Measurements from ENCODE around the gene TMEM259. TPM values are rescaled to one million over a fixed set of nuclear protein-coding genes. Genes with fewer than 3 reads are reported as not detected.

The TMEM259 gene
- total and polyA plus RNA-seq, 2 of the 8 experiments (the other 6 are each of a cell fraction or from before 2014, with no cell fraction given): 140 to 243 TPM

DNA sequence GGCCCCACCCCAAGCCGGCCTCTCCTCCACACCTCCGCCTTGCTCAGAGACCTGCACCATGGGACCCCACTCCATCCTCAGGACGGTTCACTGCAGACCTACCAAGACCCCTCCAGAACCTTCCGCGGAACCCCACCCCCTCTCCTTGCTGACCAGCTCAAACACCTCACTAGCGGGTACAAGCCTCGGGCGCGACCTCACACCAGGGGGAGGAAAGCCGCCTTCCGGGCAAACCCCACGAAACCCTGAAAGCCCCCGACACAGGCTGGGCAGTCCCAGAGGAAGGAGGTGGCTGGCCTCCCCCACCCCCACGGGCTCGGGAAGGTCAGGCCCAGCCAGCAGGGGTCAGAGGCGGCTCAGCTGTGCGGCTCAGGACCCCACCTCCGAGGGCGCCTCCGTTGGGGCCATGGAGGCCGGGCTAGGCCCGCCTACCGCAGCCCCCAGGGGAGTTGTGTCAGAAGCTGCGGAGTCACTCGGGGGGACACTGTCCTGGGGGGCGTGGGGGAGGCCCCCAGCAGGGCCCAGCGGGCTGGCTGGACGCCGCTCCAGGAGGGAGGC, 10.9 kb downstream of the TMEM259 start:
- H3K56ac ChIP-seq (replicated peaks; ENCODE audit: insufficient read length, low read depth, low read length): no peak overlapping the region
- H3K23me2 ChIP-seq (ENCODE audit: low read depth, low read length): no peaks in the 10 kb centered on the region
- no peak overlapping the region for H3K9ac ChIP-seq (replicated peaks in 1 of 4; ENCODE audit: extremely low read depth in 1 of 4, low read depth in 3 of 4, low read length in 3 of 4)
- H4K5ac ChIP-seq (ENCODE audit: insufficient read length, low read depth, low read length): no peak overlapping the region
- CTCF ChIA-PET (ENCODE audit: partially characterized antibody): interaction anchor here (1.4 to 2.0 kb wide), 2 partner anchors 10 to 213 kb away, joined by 4 to 8 read pairs; partner anchors contain the start of gene TMEM259
- DNase-seq (ENCODE audit: low read depth in 1 of 2, low spot score in 2 of 2): no peak
- no peak overlapping the region for H3K18ac ChIP-seq (ENCODE audit: extremely low read depth, low read length)
- no peak overlapping the region for H3K27ac ChIP-seq (ENCODE audit: low read depth, low read length)
- POLR2A ChIA-PET (ENCODE audit: partially characterized antibody): interaction anchor here (0.9 to 7.7 kb wide), 7 partner anchors 14 to 77 kb away, joined by 3 to 81 read pairs (median 6); partner anchors contain the start of genes ABCA7, CNN2 and WDR18
- H2BK12ac ChIP-seq (ENCODE audit: low read depth, low read length): no peak overlapping the region
- no peak overlapping the region for H3K23ac ChIP-seq (ENCODE audit: insufficient read length)
- no peak overlapping the region for H2BK5ac ChIP-seq (ENCODE audit: low read depth, low read length)
- H2AFZ ChIP-seq (ENCODE audit: low read length): no peak overlapping the region
- peaks cover 7 to 15% of the 10 kb centered on the region in 2 experiments for H4K20me1 ChIP-seq (replicated peaks in 1 of 2; ENCODE audit: control insufficient read depth in 1 of 2, insufficient read depth in 2 of 2, low read length in 2 of 2)
- no peak overlapping the region for H3K4ac ChIP-seq (replicated peaks; ENCODE audit: insufficient read length, low read depth, low read length)
- no peaks in the 10 kb centered on the region; a peak in 1 of 7 replicates for H3K4me1 ChIP-seq (replicated peaks in 1 of 4; ENCODE audit: control insufficient read depth in 3 of 4, insufficient read depth in 4 of 4, low read length in 3 of 4)
- H3K36me3 ChIP-seq (ENCODE audit: control insufficient read depth in 2 of 4, insufficient read depth in 4 of 4, low read length in 3 of 4): peaks cover 8 to 56% (median 11%) of the 10 kb centered on the region in 4 experiments; a peak in 6 of 8 replicates
- H2BK120ac ChIP-seq (replicated peaks; ENCODE audit: low read depth, low read length): no peak overlapping the region
- H4K91ac ChIP-seq (replicated peaks; ENCODE audit: insufficient read length, low read length): no peak overlapping the region
- H3K79me1 ChIP-seq (ENCODE audit: low read depth, low read length): 0 out of 2 replicates have a peak, but pooled peaks cover under 1% of the 10 kb centered on the region
- H2AK5ac ChIP-seq (ENCODE audit: low read depth, low read length): no peak overlapping the region
- FAIRE-seq: no peak
- peaks cover under 1 to 20% of the 10 kb centered on the region in 2 experiments; a peak in 2 of 4 replicates for H3K79me2 ChIP-seq (ENCODE audit: control insufficient read depth in 1 of 2, insufficient read depth in 2 of 2, low read length in 2 of 2)
- no peak overlapping the region for H2BK20ac ChIP-seq (ENCODE audit: low read length)
- TF ChIP-seq POLR2A (IDR thresholded peaks at IDR 0.05; ENCODE audit: control extremely low read depth in 1 of 2, low read depth in 2 of 2, low read length in 2 of 2) (no peak), RBBP5 (IDR thresholded peaks at IDR 0.05; ENCODE audit: borderline replicate concordance, low read depth, low read length) (no peak), TEAD4 (IDR thresholded peaks at IDR 0.05; ENCODE audit: low read depth, low read length) (no peak), FOSL1 (IDR thresholded peaks at IDR 0.05; ENCODE audit: insufficient read depth, low read depth, low read length) (no peak), HDAC2 (IDR thresholded peaks at IDR 0.05; ENCODE audit: borderline replicate concordance in 1 of 2, low read depth in 2 of 2, low read length in 2 of 2) (no peak), CEBPB (IDR thresholded peaks at IDR 0.05; ENCODE audit: low read depth, low read length) (no peak), SUZ12 (IDR thresholded peaks at IDR 0.05; ENCODE audit: low read length) (no peak)
- TF ChIP-seq, protein P1, sequence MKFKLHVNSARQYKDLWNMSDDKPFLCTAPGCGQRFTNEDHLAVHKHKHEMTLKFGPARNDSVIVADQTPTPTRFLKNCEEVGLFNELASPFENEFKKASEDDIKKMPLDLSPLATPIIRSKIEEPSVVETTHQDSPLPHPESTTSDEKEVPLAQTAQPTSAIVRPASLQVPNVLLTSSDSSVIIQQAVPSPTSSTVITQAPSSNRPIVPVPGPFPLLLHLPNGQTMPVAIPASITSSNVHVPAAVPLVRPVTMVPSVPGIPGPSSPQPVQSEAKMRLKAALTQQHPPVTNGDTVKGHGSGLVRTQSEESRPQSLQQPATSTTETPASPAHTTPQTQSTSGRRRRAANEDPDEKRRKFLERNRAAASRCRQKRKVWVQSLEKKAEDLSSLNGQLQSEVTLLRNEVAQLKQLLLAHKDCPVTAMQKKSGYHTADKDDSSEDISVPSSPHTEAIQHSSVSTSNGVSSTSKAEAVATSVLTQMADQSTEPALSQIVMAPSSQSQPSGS (IDR thresholded peaks at IDR 0.05; ENCODE audit: low read length): no peak
- H3K4me2 ChIP-seq (ENCODE audit: insufficient read depth in 1 of 2, low read depth in 2 of 2, low read length in 2 of 2): no peak overlapping the region
- no peaks in the 10 kb centered on the region for H3K27me3 ChIP-seq (replicated peaks in 1 of 4; ENCODE audit: control insufficient read depth in 3 of 4, extremely low read depth in 1 of 4, insufficient read depth in 3 of 4, low read length in 3 of 4)
- H2BK15ac ChIP-seq (ENCODE audit: low read length): no peak overlapping the region
- H4K8ac ChIP-seq (ENCODE audit: extremely low read depth, insufficient read depth, low read length): no peak overlapping the region
- H3K14ac ChIP-seq (ENCODE audit: insufficient read length): no peak overlapping the region
- H3K9me3 ChIP-seq (ENCODE audit: insufficient read depth in 2 of 2, low read depth in 1 of 2, low read length in 1 of 2): no peaks in the 10 kb centered on the region
- no peak overlapping the region for H3K4me3 ChIP-seq (ENCODE audit: extremely low read depth in 1 of 4, insufficient read depth in 2 of 4, low read depth in 3 of 4, low read length in 4 of 4)
- WGBS, 2 experiments (ENCODE audit: extremely low coverage in 1 of 2, insufficient coverage in 1 of 2, insufficient read length in 1 of 2, insufficient replicate concordance in 2 of 2, low coverage in 1 of 2, low lambda C conversion rate in 2 of 2, missing lambda C conversion rate in 1 of 2): 95% methylated on average over 18 of the region's 29 CpGs; no CpG with 5 or more reads in 1 of the 2 experiments

Measured in H1 (cell line).